22Rv1 (cell line): ENCODE data around the gene RHOD.

Experiments
- CTCF ChIP-seq: fragments of 450-650 bp; IDR thresholded peaks from 2 replicates; pipeline ENCODE4 v1.5.1; 2017; ENCODE audit warnings: mild to moderate bottlenecking
- ZFX ChIP-seq: fragments of 450-650 bp; IDR thresholded peaks from 2 replicates; pipeline ENCODE4 v1.6.1; 2017; ENCODE audit warnings: antibody characterized with exemption, borderline replicate concordance

- TF ChIP-seq CTCF (no peak), ZFX (no peak)
These were observed 22.5 kb downstream of the RHOD start for GRCh38 chr11:67079065-67079705.
